Stimulated activated CD4-positive, alpha-beta T cell treated with anti-CD3 and anti-CD28 coated beads, Interleukin-4, amount 100 ng/mL, for 48 hours (primary cell): ENCODE results near the gene CUL1.
"Not testable (repeated sequence)": the region's sequence is repeated elsewhere in the genome, so short reads cannot be mapped to it uniquely, and the experiment has no call there.

Experiments used
- DNase-seq, 2 donors: peaks; one replicate each; pipeline ENCODE4 v3.0.0-alpha.2; 2020; ENCODE audit warnings: low read depth in 2 of 2

The CUL1 gene

GRCh38 chr7:148697256-148698006 is 1.3 kb upstream of the CUL1 start:
- peak; percentile 42 to 69 for DNase-seq

GRCh38 chr7:148698007-148698396 is 701 bp upstream of the CUL1 start:
- no peak for DNase-seq

GRCh38 chr7:148699024-148699781 is 500 bp downstream of the CUL1 start:
- DNase-seq = peak; percentile 50 to 52

GRCh38 chr7:148699782-148700629 is 1.3 kb downstream of the CUL1 start:
- DNase-seq = no peak

GRCh38 chr7:148700661-148701064 is 2.0 kb downstream of the CUL1 start:
- DNase-seq = peak; percentile 42 to 46

- DNase-seq = no peak
These were observed 2.7 kb downstream of the CUL1 start for GRCh38 chr7:148701414-148701813.

GRCh38 chr7:148702876-148703670 is 4.4 kb downstream of the CUL1 start:
- no peak for DNase-seq

- not testable (repeated sequence) for DNase-seq
These were observed 4.9 kb downstream of the CUL1 start for GRCh38 chr7:148703671-148703962.

- DNase-seq = no peak
These were observed 5.5 kb downstream of the CUL1 start for GRCh38 chr7:148704189-148704588.

- no peak for DNase-seq
These were observed 6.3 kb downstream of the CUL1 start for GRCh38 chr7:148704970-148705369.

- no peak for DNase-seq
These were observed 7.7 kb downstream of the CUL1 start for GRCh38 chr7:148706368-148706767.

- DNase-seq = no peak
These were observed 9.6 kb downstream of the CUL1 start for GRCh38 chr7:148708026-148708885.

GRCh38 chr7:148709014-148709413 is 10.3 kb downstream of the CUL1 start:
- no peak for DNase-seq

- DNase-seq = not testable (repeated sequence)
These were observed 11.7 kb downstream of the CUL1 start for GRCh38 chr7:148710426-148710825.

- no peak for DNase-seq
These were observed 12.7 kb downstream of the CUL1 start for GRCh38 chr7:148711191-148712102.

GRCh38 chr7:148712678-148713329 is 14.1 kb downstream of the CUL1 start:
- no peak for DNase-seq

GRCh38 chr7:148714498-148714897 is 15.8 kb downstream of the CUL1 start:
- DNase-seq = no peak

GRCh38 chr7:148715027-148715426 is 16.3 kb downstream of the CUL1 start:
- no peak for DNase-seq

- DNase-seq = no peak
These were observed 18.6 kb downstream of the CUL1 start for GRCh38 chr7:148717266-148717793.
